C4-2B (cell line): ENCODE data around the gene NDRG4.

Experiments used
- CTCF ChIP-seq: fragments of 450-650 bp; conservative IDR thresholded peaks from 2 replicates; pipeline ENCODE4 v1.5.1; 2017; ENCODE audit warnings: mild to moderate bottlenecking
- ZFX ChIP-seq: fragments of 450-650 bp; IDR thresholded peaks from 2 replicates; pipeline ENCODE4 v1.6.1; 2017

GRCh38 chr16:58533751-58534470 lies 34.0 kb downstream of the NDRG4 start:
- TF ChIP-seq CTCF (no peak), ZFX (no peak)
